ENCODE data around the gene RPS6KA2.
"Not testable (repeated sequence)": the region's sequence is repeated elsewhere in the genome, so short reads cannot be mapped to it uniquely, and the experiment has no call there.

The RPS6KA2 gene

GRCh38 chr6:166411271-166411670 is 215.8 kb downstream of the RPS6KA2 start:
- no peak overlapping the region for H3K4me3 ChIP-seq (ENCODE audit: low read length)
- H3K4me1 ChIP-seq (ENCODE audit: control insufficient read depth, insufficient read depth, low read length): no peaks in the 10 kb centered on the region
- H3K36me3 ChIP-seq (ENCODE audit: control insufficient read depth, insufficient read depth, low read length): no peaks in the 10 kb centered on the region
- H3K9ac ChIP-seq (ENCODE audit: low read length): no peak overlapping the region
- no peaks in the 10 kb centered on the region for H3K27me3 ChIP-seq (ENCODE audit: control insufficient read depth, insufficient read depth, low read length)
- H3K27ac ChIP-seq (ENCODE audit: low read depth, low read length): no peak overlapping the region

- Histone ChIP-seq H3K4me1 (ENCODE audit: control insufficient read depth, insufficient read depth, low read length) (no peaks in the 10 kb centered on the region), H3K36me3 (ENCODE audit: control insufficient read depth, insufficient read depth, low read length) (no peaks in the 10 kb centered on the region)
Observed at GRCh38 chr6:166410426-166410935, 216.6 kb downstream of the RPS6KA2 start.

GRCh38 chr6:166408936-166409755 is 217.9 kb downstream of the RPS6KA2 start:
- H3K4me3 ChIP-seq (ENCODE audit: low read length): no peak overlapping the region
- H3K4me1 ChIP-seq (ENCODE audit: control insufficient read depth, insufficient read depth, low read length): no peaks in the 10 kb centered on the region
- H3K36me3 ChIP-seq (ENCODE audit: control insufficient read depth, insufficient read depth, low read length): no peaks in the 10 kb centered on the region
- H3K27me3 ChIP-seq (ENCODE audit: control insufficient read depth, insufficient read depth, low read length): peaks cover 2% of the 10 kb centered on the region
- H3K27ac ChIP-seq (ENCODE audit: low read depth, low read length): no peak overlapping the region
- no peak overlapping the region for H3K9ac ChIP-seq (ENCODE audit: low read length)

More at GRCh38 chr6:166410426-166410935, 216.6 kb downstream of the RPS6KA2 start:
- Histone ChIP-seq H3K27ac (ENCODE audit: low read depth, low read length) (no peak overlapping the region), H3K4me3 (ENCODE audit: low read length) (no peak overlapping the region), H3K27me3 (ENCODE audit: control insufficient read depth, insufficient read depth, low read length) (no peaks in the 10 kb centered on the region), H3K9ac (ENCODE audit: low read length) (no peak overlapping the region)

- no peaks in the 10 kb centered on the region for H3K36me3 ChIP-seq (ENCODE audit: control insufficient read depth, insufficient read depth, low read length)
- H3K4me3 ChIP-seq (ENCODE audit: low read length): no peak overlapping the region
- H3K27ac ChIP-seq (ENCODE audit: low read depth, low read length): no peak overlapping the region
- H3K4me1 ChIP-seq (ENCODE audit: control insufficient read depth, insufficient read depth, low read length): no peaks in the 10 kb centered on the region
- H3K27me3 ChIP-seq (ENCODE audit: control insufficient read depth, insufficient read depth, low read length): peaks cover 2% of the 10 kb centered on the region
- H3K9ac ChIP-seq (ENCODE audit: low read length): no peak overlapping the region
Observed at GRCh38 chr6:166406197-166406596, 220.9 kb downstream of the RPS6KA2 start.

GRCh38 chr6:166405386-166405785 is 221.7 kb downstream of the RPS6KA2 start:
- Histone ChIP-seq H3K4me1 (ENCODE audit: control insufficient read depth, insufficient read depth, low read length) (no peaks in the 10 kb centered on the region), H3K36me3 (ENCODE audit: control insufficient read depth, insufficient read depth, low read length) (no peaks in the 10 kb centered on the region), H3K27ac (ENCODE audit: low read depth, low read length) (no peak overlapping the region), H3K9ac (ENCODE audit: low read length) (no peak overlapping the region), H3K27me3 (ENCODE audit: control insufficient read depth, insufficient read depth, low read length) (peaks cover 2% of the 10 kb centered on the region), H3K4me3 (ENCODE audit: low read length) (no peak overlapping the region)

GRCh38 chr6:166402582-166403277 is 224.3 kb downstream of the RPS6KA2 start:
- H3K9ac ChIP-seq (ENCODE audit: low read length): no peak overlapping the region
- H3K27ac ChIP-seq (ENCODE audit: low read depth, low read length): no peak overlapping the region
- H3K36me3 ChIP-seq (ENCODE audit: control insufficient read depth, insufficient read depth, low read length): no peaks in the 10 kb centered on the region
- no peaks in the 10 kb centered on the region for H3K4me1 ChIP-seq (ENCODE audit: control insufficient read depth, insufficient read depth, low read length)
- H3K27me3 ChIP-seq (ENCODE audit: control insufficient read depth, insufficient read depth, low read length): peaks cover 2% of the 10 kb centered on the region
- no peak overlapping the region for H3K4me3 ChIP-seq (ENCODE audit: low read length)

GRCh38 chr6:166400649-166401250 is 226.3 kb downstream of the RPS6KA2 start:
- H3K4me3 ChIP-seq (ENCODE audit: low read length); H3K4me1 ChIP-seq (ENCODE audit: control insufficient read depth, insufficient read depth, low read length); H3K9ac ChIP-seq (ENCODE audit: low read length); H3K36me3 ChIP-seq (ENCODE audit: control insufficient read depth, insufficient read depth, low read length); H3K27me3 ChIP-seq (ENCODE audit: control insufficient read depth, insufficient read depth, low read length); H3K27ac ChIP-seq (ENCODE audit: low read depth, low read length): not testable (repeated sequence)

GRCh38 chr6:166400181-166400580 is 226.9 kb downstream of the RPS6KA2 start:
- Histone ChIP-seq H3K27me3 (ENCODE audit: control insufficient read depth, insufficient read depth, low read length) (peaks cover 2% of the 10 kb centered on the region), H3K4me1 (ENCODE audit: control insufficient read depth, insufficient read depth, low read length) (no peaks in the 10 kb centered on the region), H3K9ac (ENCODE audit: low read length) (no peak overlapping the region), H3K4me3 (ENCODE audit: low read length) (no peak overlapping the region), H3K27ac (ENCODE audit: low read depth, low read length) (no peak overlapping the region), H3K36me3 (ENCODE audit: control insufficient read depth, insufficient read depth, low read length) (no peaks in the 10 kb centered on the region)

- no peak overlapping the region for H3K27ac ChIP-seq (ENCODE audit: low read depth, low read length)
- no peak overlapping the region for H3K9ac ChIP-seq (ENCODE audit: low read length)
- no peaks in the 10 kb centered on the region for H3K4me1 ChIP-seq (ENCODE audit: control insufficient read depth, insufficient read depth, low read length)
- H3K4me3 ChIP-seq (ENCODE audit: low read length): no peak overlapping the region
- H3K36me3 ChIP-seq (ENCODE audit: control insufficient read depth, insufficient read depth, low read length): no peaks in the 10 kb centered on the region
- peaks cover 5% of the 10 kb centered on the region for H3K27me3 ChIP-seq (ENCODE audit: control insufficient read depth, insufficient read depth, low read length)
Observed at GRCh38 chr6:166398348-166398747, 228.7 kb downstream of the RPS6KA2 start.

GRCh38 chr6:166397849-166398248 is 229.2 kb downstream of the RPS6KA2 start:
- Histone ChIP-seq H3K4me1 (ENCODE audit: control insufficient read depth, insufficient read depth, low read length) (no peaks in the 10 kb centered on the region), H3K27ac (ENCODE audit: low read depth, low read length) (no peak overlapping the region), H3K36me3 (ENCODE audit: control insufficient read depth, insufficient read depth, low read length) (no peaks in the 10 kb centered on the region), H3K4me3 (ENCODE audit: low read length) (no peak overlapping the region), H3K9ac (ENCODE audit: low read length) (no peak overlapping the region), H3K27me3 (ENCODE audit: control insufficient read depth, insufficient read depth, low read length) (peaks cover 5% of the 10 kb centered on the region)

GRCh38 chr6:166395778-166396177 is 231.3 kb downstream of the RPS6KA2 start:
- Histone ChIP-seq H3K36me3 (ENCODE audit: control insufficient read depth, insufficient read depth, low read length) (no peaks in the 10 kb centered on the region), H3K9ac (ENCODE audit: low read length) (no peak overlapping the region), H3K4me3 (ENCODE audit: low read length) (no peak overlapping the region), H3K27me3 (ENCODE audit: control insufficient read depth, insufficient read depth, low read length) (peaks cover 5% of the 10 kb centered on the region), H3K4me1 (ENCODE audit: control insufficient read depth, insufficient read depth, low read length) (no peaks in the 10 kb centered on the region), H3K27ac (ENCODE audit: low read depth, low read length) (no peak overlapping the region)

- no peak overlapping the region for H3K9ac ChIP-seq (ENCODE audit: low read length)
- H3K4me3 ChIP-seq (ENCODE audit: low read length): no peak overlapping the region
- H3K36me3 ChIP-seq (ENCODE audit: control insufficient read depth, insufficient read depth, low read length): no peaks in the 10 kb centered on the region
- no peaks in the 10 kb centered on the region for H3K4me1 ChIP-seq (ENCODE audit: control insufficient read depth, insufficient read depth, low read length)
- peaks cover 5% of the 10 kb centered on the region for H3K27me3 ChIP-seq (ENCODE audit: control insufficient read depth, insufficient read depth, low read length)
- no peak overlapping the region for H3K27ac ChIP-seq (ENCODE audit: low read depth, low read length)
Observed at GRCh38 chr6:166395351-166395750, 231.7 kb downstream of the RPS6KA2 start.
